Colonic mucosa (tissue), 4 donors: ENCODE data around the gene UBAP2. TPM values are rescaled to one million over a fixed set of nuclear protein-coding genes. Genes with fewer than 3 reads are reported as not detected.

ENCODE experiments used
- DNase-seq: peaks from one replicate; pipeline ENCODE4 v3.0.0-alpha.2; 2020
- H3K27ac ChIP-seq: fragments of 200-600 bp; one replicate; pipeline ENCODE4 v1.8.0; 2021
- H3K27me3 ChIP-seq: fragments of 200-600 bp; one replicate; pipeline ENCODE4 v1.8.0; 2021
- H3K36me3 ChIP-seq: fragments of 200-600 bp; one replicate; pipeline ENCODE4 v1.8.0; 2021
- H3K4me1 ChIP-seq: fragments of 200-600 bp; one replicate; pipeline ENCODE4 v1.8.0; 2021; ENCODE audit warnings: mild to moderate bottlenecking
- H3K4me3 ChIP-seq: fragments of 200-600 bp; one replicate; pipeline ENCODE4 v1.8.0; 2021
- H3K9ac ChIP-seq, 2 donors: one replicate each; pipeline ENCODE4 v1.7.0; 2013; ENCODE audit warnings: control low read depth in 2 of 2, low read depth in 2 of 2, low read length in 2 of 2
- H3K9me3 ChIP-seq: fragments of 200-600 bp; one replicate; pipeline ENCODE4 v1.8.0; 2021
- intact Hi-C: fragments of 100-400 bp; cut with DNase I; formaldehyde crosslinking; loops from one replicate; pipeline ENCODE4 v1.14.1; 2022
- total RNA-seq, 2 donors: library from RNA; stranded (reverse); fragmentation: NEBNext Ultra II Directional in 1 of 2; extraction: Animal tissue kit (Norgen Biotek cat#: 25700) in 1 of 2; gene quantifications; one replicate each; pipeline ENCODE4 v1.2.1, GENCODE V29; 2021
- TF ChIP-seq, protein P1 (sequence below): fragments of 200-600 bp; IDR thresholded peaks from one replicate; pipeline ENCODE4 v1.8.0; 2022; ENCODE audit warnings: antibody characterized with exemption, mild to moderate bottlenecking
- donor health status: healthy.
- donor health status: DM: no; HTN: no; CAD: no.
- donor health status: DM: no; HTN: no; CAD: no.

Gene UBAP2
- total RNA-seq, 2 donors from 2014 or later: 26.9 to 42.0 TPM

DNA sequence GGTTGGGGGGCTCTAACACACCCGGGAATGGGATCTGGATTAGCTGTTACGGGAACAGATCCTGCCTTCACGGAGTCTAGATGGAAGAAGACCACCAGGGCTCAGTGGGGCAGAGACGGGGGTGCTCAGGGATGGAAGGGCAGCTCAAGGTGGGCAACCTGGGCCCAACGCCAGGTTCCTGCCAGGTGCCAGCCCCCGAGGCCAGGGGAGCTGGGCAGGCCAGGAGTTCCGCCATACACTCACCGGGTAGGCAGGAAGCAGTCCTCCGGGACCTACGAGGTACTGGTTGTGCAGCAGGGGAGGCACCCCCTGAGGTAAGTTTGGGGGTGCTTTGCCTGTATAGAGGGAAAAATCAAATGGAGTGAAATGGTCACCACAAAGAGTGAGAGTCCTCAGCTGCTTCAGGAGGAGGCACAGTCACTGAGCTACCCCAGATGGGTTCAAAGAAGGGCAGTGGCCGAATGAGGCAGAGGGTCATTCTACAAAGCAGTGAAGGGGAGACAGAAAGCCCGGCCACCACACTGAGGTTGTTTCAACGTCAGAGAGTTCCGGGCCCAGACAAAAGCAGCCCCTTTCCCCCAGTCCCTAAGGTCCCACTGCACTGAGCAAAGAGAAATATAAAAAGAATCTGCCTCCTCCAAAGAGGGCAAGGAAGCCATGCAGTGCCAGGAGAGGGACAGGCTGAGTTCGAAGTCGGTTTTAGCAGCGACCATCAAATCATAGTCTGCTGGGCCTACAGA, 121.8 kb downstream of the UBAP2 start:
- no peak for DNase-seq
- Histone ChIP-seq H3K27me3 (no peaks in the 10 kb centered on the region), H3K4me1 (no peaks in the 10 kb centered on the region), H3K27ac (no peak overlapping the region), H3K4me3 (no peak overlapping the region), H3K9ac (no peak overlapping the region), H3K9me3 (no peaks in the 10 kb centered on the region), H3K36me3 (peaks cover 19% of the 10 kb centered on the region)
- TF ChIP-seq, protein P1, sequence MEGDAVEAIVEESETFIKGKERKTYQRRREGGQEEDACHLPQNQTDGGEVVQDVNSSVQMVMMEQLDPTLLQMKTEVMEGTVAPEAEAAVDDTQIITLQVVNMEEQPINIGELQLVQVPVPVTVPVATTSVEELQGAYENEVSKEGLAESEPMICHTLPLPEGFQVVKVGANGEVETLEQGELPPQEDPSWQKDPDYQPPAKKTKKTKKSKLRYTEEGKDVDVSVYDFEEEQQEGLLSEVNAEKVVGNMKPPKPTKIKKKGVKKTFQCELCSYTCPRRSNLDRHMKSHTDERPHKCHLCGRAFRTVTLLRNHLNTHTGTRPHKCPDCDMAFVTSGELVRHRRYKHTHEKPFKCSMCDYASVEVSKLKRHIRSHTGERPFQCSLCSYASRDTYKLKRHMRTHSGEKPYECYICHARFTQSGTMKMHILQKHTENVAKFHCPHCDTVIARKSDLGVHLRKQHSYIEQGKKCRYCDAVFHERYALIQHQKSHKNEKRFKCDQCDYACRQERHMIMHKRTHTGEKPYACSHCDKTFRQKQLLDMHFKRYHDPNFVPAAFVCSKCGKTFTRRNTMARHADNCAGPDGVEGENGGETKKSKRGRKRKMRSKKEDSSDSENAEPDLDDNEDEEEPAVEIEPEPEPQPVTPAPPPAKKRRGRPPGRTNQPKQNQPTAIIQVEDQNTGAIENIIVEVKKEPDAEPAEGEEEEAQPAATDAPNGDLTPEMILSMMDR: no peak
- intact Hi-C loops: no loop called here

DNA sequence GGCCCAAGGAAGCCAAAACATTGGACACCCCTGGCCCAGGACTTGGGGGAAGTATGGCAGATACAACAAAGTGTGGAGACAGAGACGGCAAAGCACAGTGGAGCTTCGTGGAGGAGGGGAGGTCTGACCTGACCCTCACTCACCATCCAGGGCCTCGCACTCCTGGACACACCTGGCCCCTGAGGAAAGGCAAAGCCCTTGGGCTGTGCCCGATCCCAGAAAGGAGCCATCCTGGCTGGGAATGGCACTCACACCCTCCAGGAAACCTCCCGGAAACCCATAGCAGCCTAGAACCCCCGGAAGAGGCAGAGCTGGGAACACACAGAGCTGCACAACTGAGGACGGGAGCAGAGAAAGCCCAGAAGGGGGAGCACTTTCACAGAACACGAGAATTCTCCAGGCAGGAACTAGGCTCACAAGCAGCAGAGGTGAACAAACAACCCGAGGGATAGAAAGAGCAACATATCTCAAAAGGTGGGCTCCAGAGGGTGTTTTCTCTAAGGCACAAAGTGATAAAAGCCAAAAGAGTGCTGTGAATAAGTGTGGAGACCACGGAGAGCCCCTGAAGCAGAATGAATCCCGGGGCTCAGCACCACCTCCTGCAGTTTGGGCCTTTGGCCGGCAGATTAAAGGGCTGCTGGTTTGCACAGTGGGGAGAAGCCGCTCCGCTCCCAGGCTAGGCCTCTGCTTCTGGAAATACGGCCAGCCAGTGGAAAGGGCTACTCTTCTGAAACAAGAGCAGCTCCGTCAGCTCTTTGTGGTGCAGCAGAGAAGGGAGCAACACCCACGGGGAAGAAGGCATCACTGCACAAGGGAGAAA, 123.5 kb downstream of the UBAP2 start:
- intact Hi-C loops: loop anchor here (5.0 kb wide), 1 partner anchor 147 kb away; no protein-coding TSS in a partner anchor
- Histone ChIP-seq H3K4me1 (no peaks in the 10 kb centered on the region), H3K36me3 (peaks cover 19% of the 10 kb centered on the region), H3K9me3 (no peaks in the 10 kb centered on the region), H3K4me3 (no peak overlapping the region), H3K27me3 (no peaks in the 10 kb centered on the region), H3K27ac (no peak overlapping the region), H3K9ac (no peak overlapping the region)
- DNase-seq: peak; percentile 48
- TF ChIP-seq, protein P1: peak; percentile 46

DNA sequence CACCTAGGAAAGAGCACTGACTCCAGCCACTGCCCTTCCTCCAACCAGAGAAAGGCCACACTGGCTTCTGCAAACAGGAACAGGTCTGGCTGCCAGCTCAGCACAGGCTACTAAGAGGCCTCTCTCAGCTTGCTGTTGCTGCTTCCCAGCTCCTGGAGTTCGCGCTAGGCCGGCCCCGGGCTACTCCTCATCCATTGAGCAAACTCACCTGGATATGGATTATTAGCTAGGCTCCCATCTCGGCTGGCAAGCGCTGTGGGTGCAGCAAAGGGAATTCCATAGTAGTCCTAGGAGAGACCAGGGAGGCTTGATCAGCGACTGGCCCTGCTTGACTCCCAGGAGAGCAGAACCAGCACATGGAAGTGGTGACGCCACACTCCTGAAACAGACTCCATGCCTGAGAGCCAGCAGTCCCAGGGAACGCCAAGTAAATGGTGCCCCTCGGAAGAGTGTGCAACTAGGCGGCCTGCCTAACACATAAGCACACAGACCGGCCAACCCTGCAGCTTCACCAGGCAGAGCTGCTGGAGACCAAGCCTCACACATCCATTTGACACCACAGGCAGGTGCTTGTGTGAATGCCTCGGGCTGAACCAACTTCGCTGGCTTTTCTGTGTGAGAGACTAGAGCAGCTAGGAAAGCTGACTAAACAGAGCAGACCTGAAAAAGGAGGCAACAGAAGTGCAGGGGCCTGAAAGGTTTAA, 124.5 kb downstream of the UBAP2 start:
- TF ChIP-seq, protein P1: no peak
- Histone ChIP-seq H3K27ac (no peak overlapping the region), H3K9ac (no peak overlapping the region), H3K36me3 (peaks cover 19% of the 10 kb centered on the region), H3K9me3 (no peaks in the 10 kb centered on the region), H3K4me3 (no peak overlapping the region), H3K27me3 (no peaks in the 10 kb centered on the region), H3K4me1 (no peaks in the 10 kb centered on the region)
- no peak for DNase-seq
- intact Hi-C loops: loop anchor here (5.0 kb wide), 1 partner anchor 148 kb away; no protein-coding TSS in a partner anchor

DNA sequence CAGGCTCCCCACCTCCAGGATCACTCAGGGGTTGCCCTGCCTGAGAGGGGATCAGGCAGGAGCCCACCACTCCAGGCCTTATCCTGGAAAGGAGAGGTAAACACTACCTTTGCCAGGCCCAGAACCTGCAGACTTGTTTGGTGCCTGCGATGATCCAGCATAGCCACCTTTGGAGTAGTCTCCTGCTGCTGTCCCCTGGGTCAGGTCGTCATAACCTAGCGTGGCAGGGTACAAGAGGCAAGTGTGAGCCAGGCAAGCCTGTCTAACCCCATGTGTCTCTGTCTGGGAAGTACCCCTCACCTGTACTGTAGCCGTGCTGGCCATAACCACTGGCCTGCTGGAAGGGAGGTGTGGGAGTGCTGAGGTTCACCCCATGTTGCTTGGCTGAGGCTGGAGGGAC, 125.6 kb downstream of the UBAP2 start:
- TF ChIP-seq, protein P1: no peak
- peaks cover 15% of the 10 kb centered on the region for H3K36me3 ChIP-seq
- H3K9me3 ChIP-seq: no peaks in the 10 kb centered on the region
- H3K9ac ChIP-seq: no peak overlapping the region
- DNase-seq: no peak
- H3K4me1 ChIP-seq: no peaks in the 10 kb centered on the region
- no peak overlapping the region for H3K27ac ChIP-seq
- intact Hi-C loops: loop anchor here (5.0 kb wide), 1 partner anchor 149 kb away; no protein-coding TSS in a partner anchor
- H3K27me3 ChIP-seq: no peaks in the 10 kb centered on the region
- no peak overlapping the region for H3K4me3 ChIP-seq
